NB4 (cell line): ENCODE results near the gene TGFB2.

ENCODE experiments used
- MAX ChIP-seq: IDR thresholded peaks from 2 replicates; pipeline ENCODE4 v1.6.1; 2011; ENCODE audit warnings: low read depth, low read length
- MYC ChIP-seq: IDR thresholded peaks from 2 replicates; pipeline ENCODE4 v1.6.1; 2011; ENCODE audit warnings: low read depth, low read length
- POLR2A ChIP-seq: IDR thresholded peaks from 2 replicates; pipeline ENCODE4 v1.6.1; 2011; ENCODE audit warnings: mild to moderate bottlenecking; ENCODE audit not compliant: insufficient read length; ENCODE audit errors: extremely low read depth
- TF ChIP-seq, protein P1 (sequence below): IDR thresholded peaks from one replicate; pipeline ENCODE4 v1.5.1; 2012; ENCODE audit warnings: low read depth, low read length

GRCh38 chr1:218456444-218456843 lies 111.3 kb downstream of the TGFB2 start:
- TF ChIP-seq, protein P1, sequence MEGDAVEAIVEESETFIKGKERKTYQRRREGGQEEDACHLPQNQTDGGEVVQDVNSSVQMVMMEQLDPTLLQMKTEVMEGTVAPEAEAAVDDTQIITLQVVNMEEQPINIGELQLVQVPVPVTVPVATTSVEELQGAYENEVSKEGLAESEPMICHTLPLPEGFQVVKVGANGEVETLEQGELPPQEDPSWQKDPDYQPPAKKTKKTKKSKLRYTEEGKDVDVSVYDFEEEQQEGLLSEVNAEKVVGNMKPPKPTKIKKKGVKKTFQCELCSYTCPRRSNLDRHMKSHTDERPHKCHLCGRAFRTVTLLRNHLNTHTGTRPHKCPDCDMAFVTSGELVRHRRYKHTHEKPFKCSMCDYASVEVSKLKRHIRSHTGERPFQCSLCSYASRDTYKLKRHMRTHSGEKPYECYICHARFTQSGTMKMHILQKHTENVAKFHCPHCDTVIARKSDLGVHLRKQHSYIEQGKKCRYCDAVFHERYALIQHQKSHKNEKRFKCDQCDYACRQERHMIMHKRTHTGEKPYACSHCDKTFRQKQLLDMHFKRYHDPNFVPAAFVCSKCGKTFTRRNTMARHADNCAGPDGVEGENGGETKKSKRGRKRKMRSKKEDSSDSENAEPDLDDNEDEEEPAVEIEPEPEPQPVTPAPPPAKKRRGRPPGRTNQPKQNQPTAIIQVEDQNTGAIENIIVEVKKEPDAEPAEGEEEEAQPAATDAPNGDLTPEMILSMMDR = no peak
- TF ChIP-seq POLR2A (no peak), MAX (no peak), MYC (no peak)
